ENCODE results near the gene DIO2. TPM values are rescaled to one million over a fixed set of nuclear protein-coding genes. Genes with fewer than 3 reads are reported as not detected.

DIO2 gene
- total and polyA plus RNA-seq, 4 donors = 10.7 to 38.1 (median 25.1) TPM

DNA sequence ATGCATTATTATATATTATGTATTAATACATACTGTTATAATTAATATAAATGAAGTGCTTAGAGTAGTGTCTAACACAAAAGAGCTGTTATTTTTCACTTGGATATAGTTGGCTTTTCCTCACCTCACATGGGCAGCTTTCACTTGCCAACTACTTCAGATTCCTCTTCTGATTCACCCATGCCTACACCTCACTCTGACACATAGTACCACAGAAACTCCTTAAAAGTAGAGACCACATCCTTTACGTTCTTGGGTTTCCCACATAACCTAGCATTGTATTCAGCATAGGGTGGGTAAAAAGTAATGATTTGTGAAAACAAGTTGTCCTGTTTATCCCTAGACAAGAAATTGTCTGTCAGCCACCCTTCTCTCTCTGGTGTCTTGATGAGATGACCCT, 61.0 kb downstream of the DIO2 start:
- WGBS, 2 donors = 79 to 80% methylated on average over 1 of the region's 1 CpG
- Histone ChIP-seq H3K9me3 (ENCODE audit: control insufficient read depth, low read length) (no peaks in the 10 kb centered on the region), H3K4me3 (ENCODE audit: low read length in 2 of 2) (no peak overlapping the region), H3K4me1 (ENCODE audit: control insufficient read depth in 1 of 2, insufficient read depth in 2 of 2, low read length in 2 of 2) (no peaks in the 10 kb centered on the region), H3K27me3 (ENCODE audit: control insufficient read depth in 1 of 2, insufficient read depth in 2 of 2, low read length in 1 of 2) (no peaks in the 10 kb centered on the region), H3K36me3 (ENCODE audit: control insufficient read depth in 1 of 2, insufficient read depth in 2 of 2, low read length in 1 of 2) (no peaks in the 10 kb centered on the region), H3K27ac (ENCODE audit: low read depth in 1 of 2, low read length in 2 of 2) (no peak overlapping the region)
- no peak for ATAC-seq (ENCODE audit: low FRiP score)
- intact Hi-C loops (cut with DNase I) = no loop called here
- DNase-seq = no peak

All from aorta (tissue), 5 donors.